ENCODE data around the gene CBX2.

- TF ChIP-seq, protein P1, sequence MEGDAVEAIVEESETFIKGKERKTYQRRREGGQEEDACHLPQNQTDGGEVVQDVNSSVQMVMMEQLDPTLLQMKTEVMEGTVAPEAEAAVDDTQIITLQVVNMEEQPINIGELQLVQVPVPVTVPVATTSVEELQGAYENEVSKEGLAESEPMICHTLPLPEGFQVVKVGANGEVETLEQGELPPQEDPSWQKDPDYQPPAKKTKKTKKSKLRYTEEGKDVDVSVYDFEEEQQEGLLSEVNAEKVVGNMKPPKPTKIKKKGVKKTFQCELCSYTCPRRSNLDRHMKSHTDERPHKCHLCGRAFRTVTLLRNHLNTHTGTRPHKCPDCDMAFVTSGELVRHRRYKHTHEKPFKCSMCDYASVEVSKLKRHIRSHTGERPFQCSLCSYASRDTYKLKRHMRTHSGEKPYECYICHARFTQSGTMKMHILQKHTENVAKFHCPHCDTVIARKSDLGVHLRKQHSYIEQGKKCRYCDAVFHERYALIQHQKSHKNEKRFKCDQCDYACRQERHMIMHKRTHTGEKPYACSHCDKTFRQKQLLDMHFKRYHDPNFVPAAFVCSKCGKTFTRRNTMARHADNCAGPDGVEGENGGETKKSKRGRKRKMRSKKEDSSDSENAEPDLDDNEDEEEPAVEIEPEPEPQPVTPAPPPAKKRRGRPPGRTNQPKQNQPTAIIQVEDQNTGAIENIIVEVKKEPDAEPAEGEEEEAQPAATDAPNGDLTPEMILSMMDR (IDR thresholded peaks at IDR 0.05), result no peak
- TF ChIP-seq SMC3 (IDR thresholded peaks at IDR 0.05; ENCODE audit: low read depth, low read length) (no peak), POLR2AphosphoS5 (IDR thresholded peaks at IDR 0.05; ENCODE audit: low read depth, low read length) (no peak), TAF1 (IDR thresholded peaks at IDR 0.05; ENCODE audit: borderline replicate concordance, low read depth, low read length) (no peak), USF1 (IDR thresholded peaks at IDR 0.05; ENCODE audit: borderline replicate concordance, low read depth) (no peak), MEF2A (IDR thresholded peaks at IDR 0.05; ENCODE audit: borderline replicate concordance, low read depth) (no peak), EZH2phosphoT487 (IDR thresholded peaks at IDR 0.05; ENCODE audit: borderline replicate concordance, low read depth) (no peak)
Observed at GRCh38 chr17:79747508-79748294, 30.2 kb upstream of the CBX2 start.

Measured in SK-N-SH (cell line).